Activated CD4-positive, alpha-beta T cell treated with anti-CD3 and anti-CD28 coated beads for 24 hours (primary cell): Measurements from ENCODE around the gene TTYH2.

Source experiments
- DNase-seq, 2 donors: peaks; one replicate each; pipeline ENCODE4 v3.0.0-alpha.2; 2020; ENCODE audit warnings: low read depth in 2 of 2

TTYH2 gene

GRCh38 chr17:74235911-74236371 is 22.6 kb downstream of the TTYH2 start:
- no peak for DNase-seq

GRCh38 chr17:74237321-74237720 is 23.9 kb downstream of the TTYH2 start:
- DNase-seq: no peak

GRCh38 chr17:74239172-74239571 is 25.8 kb downstream of the TTYH2 start:
- no peak for DNase-seq

- no peak for DNase-seq
Measured at GRCh38 chr17:74240618-74241205, 27.3 kb downstream of the TTYH2 start.

- no peak for DNase-seq
Measured at GRCh38 chr17:74241431-74241830, 28.1 kb downstream of the TTYH2 start.

- DNase-seq: no peak
Measured at GRCh38 chr17:74241847-74242246, 28.5 kb downstream of the TTYH2 start.

GRCh38 chr17:74243013-74243755 is 29.8 kb downstream of the TTYH2 start:
- no peak for DNase-seq

- no peak for DNase-seq
Measured at GRCh38 chr17:74244128-74244527, 30.8 kb downstream of the TTYH2 start.

GRCh38 chr17:74244548-74244947 is 31.2 kb downstream of the TTYH2 start:
- no peak for DNase-seq

- no peak for DNase-seq
Measured at GRCh38 chr17:74245145-74245831, 31.9 kb downstream of the TTYH2 start.

- DNase-seq: no peak
Measured at GRCh38 chr17:74245871-74246270, 32.5 kb downstream of the TTYH2 start.

GRCh38 chr17:74249590-74250270 is 36.4 kb downstream of the TTYH2 start:
- DNase-seq: no peak

- no peak for DNase-seq
Measured at GRCh38 chr17:74250324-74250995, 37.1 kb downstream of the TTYH2 start.

- no peak for DNase-seq
Measured at GRCh38 chr17:74251051-74251450, 37.7 kb downstream of the TTYH2 start.

GRCh38 chr17:74251569-74251968 is 38.2 kb downstream of the TTYH2 start:
- no peak for DNase-seq

GRCh38 chr17:74252211-74252610 is 38.8 kb downstream of the TTYH2 start:
- DNase-seq: no peak

GRCh38 chr17:74253036-74253435 is 39.7 kb downstream of the TTYH2 start:
- no peak for DNase-seq

- no peak for DNase-seq
Measured at GRCh38 chr17:74257311-74257710, 43.9 kb downstream of the TTYH2 start.

GRCh38 chr17:74259667-74260524 is 46.5 kb downstream of the TTYH2 start:
- DNase-seq: no peak

- no peak for DNase-seq
Measured at GRCh38 chr17:74260525-74260850, 47.1 kb downstream of the TTYH2 start.

GRCh38 chr17:74262601-74263000 is 49.2 kb downstream of the TTYH2 start:
- no peak for DNase-seq
